ENCODE data around the gene PSMF1. TPM values are rescaled to one million over a fixed set of nuclear protein-coding genes. Genes with fewer than 3 reads are reported as not detected.

PSMF1 gene
- total RNA-seq: 20.6 and 35.8 TPM in 2 replicates

GRCh38 chr20:1118336-1119127 is at the start of gene PSMF1:
TSS of gene PSMF1 (plus strand) at chr20:1118602. CDS start at chr20:1118774, 172 bp downstream.

GRCh38 chr20:1184638-1185315 is 66.4 kb downstream of the PSMF1 start, which contains the start of gene TMEM74B:
TSS of gene TMEM74B (minus strand) at chr20:1184981. CDS start at chr20:1183801, 1,180 bp downstream.

GRCh38 chr20:1202762-1203504 is 84.5 kb downstream of the PSMF1 start, which contains the start of gene C20orf202:
TSS of gene C20orf202 (plus strand) at chr20:1203454. CDS start at chr20:1203586, 132 bp downstream.

Other genes with a start within 250 kb of the PSMF1 start
- gene ANGPT4, start 202.3 kb upstream of the PSMF1 start, total RNA-seq: not detected in 2 replicates
- not detected in 2 replicates for gene RSPO4, start 116.3 kb upstream of the PSMF1 start, total RNA-seq
- 0.16 and 0.25 TPM in 2 replicates for gene TMEM74B, start 66.4 kb downstream of the PSMF1 start, total RNA-seq
- 0.06 TPM in 1 of 2 replicates, not detected in the other for gene C20orf202, start 84.9 kb downstream of the PSMF1 start, total RNA-seq
- not detected in 2 replicates for gene RAD21L1, start 107.4 kb downstream of the PSMF1 start, total RNA-seq
- gene SNPH, start 147.7 kb downstream of the PSMF1 start, total RNA-seq: 3.7 and 5.5 TPM in 2 replicates
- 2.6 and 6.0 TPM in 2 replicates for gene SDCBP2, start 210.5 kb downstream of the PSMF1 start, total RNA-seq

All from bladder microvascular endothelial cell (primary cell).